ENCODE measurements around the gene HNRNPF.

- TF ChIP-seq POLR2A (IDR thresholded peaks at IDR 0.05): no peak
- TF ChIP-seq, protein P1, sequence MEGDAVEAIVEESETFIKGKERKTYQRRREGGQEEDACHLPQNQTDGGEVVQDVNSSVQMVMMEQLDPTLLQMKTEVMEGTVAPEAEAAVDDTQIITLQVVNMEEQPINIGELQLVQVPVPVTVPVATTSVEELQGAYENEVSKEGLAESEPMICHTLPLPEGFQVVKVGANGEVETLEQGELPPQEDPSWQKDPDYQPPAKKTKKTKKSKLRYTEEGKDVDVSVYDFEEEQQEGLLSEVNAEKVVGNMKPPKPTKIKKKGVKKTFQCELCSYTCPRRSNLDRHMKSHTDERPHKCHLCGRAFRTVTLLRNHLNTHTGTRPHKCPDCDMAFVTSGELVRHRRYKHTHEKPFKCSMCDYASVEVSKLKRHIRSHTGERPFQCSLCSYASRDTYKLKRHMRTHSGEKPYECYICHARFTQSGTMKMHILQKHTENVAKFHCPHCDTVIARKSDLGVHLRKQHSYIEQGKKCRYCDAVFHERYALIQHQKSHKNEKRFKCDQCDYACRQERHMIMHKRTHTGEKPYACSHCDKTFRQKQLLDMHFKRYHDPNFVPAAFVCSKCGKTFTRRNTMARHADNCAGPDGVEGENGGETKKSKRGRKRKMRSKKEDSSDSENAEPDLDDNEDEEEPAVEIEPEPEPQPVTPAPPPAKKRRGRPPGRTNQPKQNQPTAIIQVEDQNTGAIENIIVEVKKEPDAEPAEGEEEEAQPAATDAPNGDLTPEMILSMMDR (IDR thresholded peaks at IDR 0.05): no peak
These were observed 65.9 kb downstream of the HNRNPF start for GRCh38 chr10:43343126-43343525.
